Activated naive CD4-positive, alpha-beta T cell treated with anti-CD3 and anti-CD28 coated beads for 36 hours (primary cell): ENCODE measurements around the gene PSMD7. TPM values are rescaled to one million over a fixed set of nuclear protein-coding genes. Genes with fewer than 3 reads are reported as not detected.

Source experiments
- CTCF ChIA-PET: fragments of 350-600 bp; sonication (Branson Sonifier 250); formaldehyde crosslinking; loops from one replicate; lab custom pipeline; 2021; ENCODE audit warnings: antibody characterized with exemption; lab: Charles Lee
- DNase-seq: peaks from one replicate; pipeline ENCODE4 v3.0.0-alpha.2; 2020
- H3K27ac Mint-ChIP-seq: one replicate; pipeline ENCODE4 v1.8.0; 2021; ENCODE audit warnings: mild to moderate bottlenecking, mixed read lengths
- H3K27me3 Mint-ChIP-seq: one replicate; pipeline ENCODE4 v1.8.0; 2021; ENCODE audit warnings: low read depth, mixed read lengths
- H3K36me3 Mint-ChIP-seq: one replicate; pipeline ENCODE4 v1.8.0; 2021; ENCODE audit warnings: low read depth, mixed read lengths
- H3K4me1 Mint-ChIP-seq: one replicate; pipeline ENCODE4 v1.8.0; 2021; ENCODE audit warnings: low read depth, mixed read lengths
- H3K4me3 Mint-ChIP-seq: one replicate; pipeline ENCODE4 v1.8.0; 2021; ENCODE audit warnings: mild to moderate bottlenecking, moderate library complexity, mixed read lengths
- H3K9me3 Mint-ChIP-seq: one replicate; pipeline ENCODE4 v1.8.0; 2021; ENCODE audit warnings: mixed read lengths
- intact Hi-C: fragments of 100-400 bp; cut with micrococcal nuclease; formaldehyde crosslinking; loops from one replicate; pipeline ENCODE4 v1.15.1; 2023
- total RNA-seq, 2 experiments: library from RNA; stranded (reverse); gene quantifications; one replicate each; pipeline ENCODE4 v1.2.3, GENCODE V29; 2021

The PSMD7 gene
- total RNA-seq, 2 experiments from 2014 or later: 113 to 114 TPM

- intact Hi-C loops: loop anchor here (5.0 to 10.0 kb wide), 2 partner anchors 173 to 216 kb away; no protein-coding TSS in a partner anchor
- peaks cover 3% of the 10 kb centered on the region for H3K36me3 Mint-ChIP-seq
- no peak overlapping the region for H3K27ac Mint-ChIP-seq
- DNase-seq: no peak
- H3K27me3 Mint-ChIP-seq: peaks cover 5% of the 10 kb centered on the region
- CTCF ChIA-PET: interaction anchor here (3.6 kb wide), 1 partner anchor 170 kb away, joined by 9 read pairs; no protein-coding TSS in a partner anchor
- peaks cover 5% of the 10 kb centered on the region for H3K9me3 Mint-ChIP-seq
- no peak overlapping the region for H3K4me3 Mint-ChIP-seq
- H3K4me1 Mint-ChIP-seq: no peaks in the 10 kb centered on the region
These were observed 18.6 kb upstream of the PSMD7 start for GRCh38 chr16:74277974-74278373.

GRCh38 chr16:74279266-74279665, 17.3 kb upstream of the PSMD7 start:
- Mint-ChIP-seq H3K9me3 (peaks cover 5% of the 10 kb centered on the region), H3K36me3 (peaks cover 3% of the 10 kb centered on the region), H3K27ac (no peak overlapping the region), H3K27me3 (peaks cover 5% of the 10 kb centered on the region), H3K4me1 (no peaks in the 10 kb centered on the region), H3K4me3 (no peak overlapping the region)
- intact Hi-C loops: loop anchor here (5.0 to 10.0 kb wide), 2 partner anchors 174 to 217 kb away; no protein-coding TSS in a partner anchor
- CTCF ChIA-PET: no interaction called here
- no peak for DNase-seq

GRCh38 chr16:74279805-74280204, 16.8 kb upstream of the PSMD7 start:
- H3K36me3 Mint-ChIP-seq: peaks cover 3% of the 10 kb centered on the region
- H3K27me3 Mint-ChIP-seq: peaks cover 2% of the 10 kb centered on the region
- H3K4me1 Mint-ChIP-seq: no peaks in the 10 kb centered on the region
- H3K27ac Mint-ChIP-seq: no peak overlapping the region
- no peak overlapping the region for H3K4me3 Mint-ChIP-seq
- intact Hi-C loops: loop anchor here (5.0 to 10.0 kb wide), 2 partner anchors 175 to 218 kb away; no protein-coding TSS in a partner anchor
- peaks cover 5% of the 10 kb centered on the region for H3K9me3 Mint-ChIP-seq
- CTCF ChIA-PET: no interaction called here
- no peak for DNase-seq

- Mint-ChIP-seq H3K9me3 (peaks cover 5% of the 10 kb centered on the region), H3K4me1 (no peaks in the 10 kb centered on the region), H3K27ac (no peak overlapping the region), H3K27me3 (no peaks in the 10 kb centered on the region), H3K4me3 (no peak overlapping the region), H3K36me3 (peaks cover 3% of the 10 kb centered on the region)
- intact Hi-C loops: no loop called here
- CTCF ChIA-PET: no interaction called here
- no peak for DNase-seq
These were observed 16.2 kb upstream of the PSMD7 start for GRCh38 chr16:74280448-74280847.

GRCh38 chr16:74281300-74281699, 15.3 kb upstream of the PSMD7 start:
- Mint-ChIP-seq H3K9me3 (peaks cover 5% of the 10 kb centered on the region), H3K4me1 (no peaks in the 10 kb centered on the region), H3K4me3 (no peak overlapping the region), H3K27ac (no peak overlapping the region), H3K27me3 (no peaks in the 10 kb centered on the region), H3K36me3 (peaks cover 3% of the 10 kb centered on the region)
- intact Hi-C loops: no loop called here
- DNase-seq: no peak
- CTCF ChIA-PET: no interaction called here

- DNase-seq: no peak
- intact Hi-C loops: no loop called here
- Mint-ChIP-seq H3K36me3 (peaks cover 3% of the 10 kb centered on the region), H3K4me1 (no peaks in the 10 kb centered on the region), H3K4me3 (no peak overlapping the region), H3K27me3 (no peaks in the 10 kb centered on the region), H3K27ac (no peak overlapping the region), H3K9me3 (peaks cover 5% of the 10 kb centered on the region)
- CTCF ChIA-PET: interaction anchor here (1.7 kb wide), 1 partner anchor 9 kb away, joined by 6 read pairs; no protein-coding TSS in a partner anchor
These were observed 12.9 kb upstream of the PSMD7 start for GRCh38 chr16:74283716-74284115.

- Mint-ChIP-seq H3K27me3 (no peaks in the 10 kb centered on the region), H3K4me3 (no peak overlapping the region), H3K9me3 (peaks cover 11% of the 10 kb centered on the region), H3K4me1 (no peaks in the 10 kb centered on the region), H3K27ac (no peak overlapping the region), H3K36me3 (peaks cover 12% of the 10 kb centered on the region)
- intact Hi-C loops: no loop called here
- CTCF ChIA-PET: no interaction called here
- no peak for DNase-seq
These were observed 8.5 kb upstream of the PSMD7 start for GRCh38 chr16:74288065-74288464.

- peaks cover 5% of the 10 kb centered on the region for H3K4me1 Mint-ChIP-seq
- no peak overlapping the region for H3K4me3 Mint-ChIP-seq
- no peak overlapping the region for H3K27ac Mint-ChIP-seq
- peaks cover 11% of the 10 kb centered on the region for H3K9me3 Mint-ChIP-seq
- DNase-seq: no peak
- CTCF ChIA-PET: interaction anchor here (1.1 kb wide), 1 partner anchor 14 kb away, joined by 6 read pairs; no protein-coding TSS in a partner anchor
- H3K36me3 Mint-ChIP-seq: peaks cover 13% of the 10 kb centered on the region
- intact Hi-C loops: loop anchor here (10.0 kb wide), 2 partner anchors 574 to 1144 kb away; partner anchors contain the start of gene CFDP1
- H3K27me3 Mint-ChIP-seq: no peaks in the 10 kb centered on the region
These were observed 6.3 kb upstream of the PSMD7 start for GRCh38 chr16:74290356-74290755.

GRCh38 chr16:74291176-74291575, 5.4 kb upstream of the PSMD7 start:
- DNase-seq: no peak
- Mint-ChIP-seq H3K27me3 (no peaks in the 10 kb centered on the region), H3K36me3 (peaks cover 15% of the 10 kb centered on the region), H3K4me1 (peaks cover 11% of the 10 kb centered on the region), H3K27ac (no peak overlapping the region), H3K9me3 (peaks cover 11% of the 10 kb centered on the region), H3K4me3 (no peak overlapping the region)
- CTCF ChIA-PET: interaction anchor here (1.1 kb wide), 1 partner anchor 13 kb away, joined by 6 read pairs; no protein-coding TSS in a partner anchor
- intact Hi-C loops: loop anchor here (10.0 kb wide), 2 partner anchors 574 to 1144 kb away; partner anchors contain the start of gene CFDP1

GRCh38 chr16:74291577-74292208, 4.9 kb upstream of the PSMD7 start:
- DNase-seq: no peak
- H3K36me3 Mint-ChIP-seq: peaks cover 16% of the 10 kb centered on the region
- intact Hi-C loops: loop anchor here (10.0 kb wide), 2 partner anchors 573 to 1143 kb away; partner anchors contain the start of gene CFDP1
- CTCF ChIA-PET: interaction anchor here (0.6 to 0.7 kb wide), 2 partner anchors 9 to 22 kb away, joined by 3 to 11 read pairs; no protein-coding TSS in a partner anchor
- H3K9me3 Mint-ChIP-seq: peaks cover 11% of the 10 kb centered on the region
- no peak overlapping the region for H3K27ac Mint-ChIP-seq
- no peaks in the 10 kb centered on the region for H3K27me3 Mint-ChIP-seq
- H3K4me1 Mint-ChIP-seq: peaks cover 12% of the 10 kb centered on the region
- no peak overlapping the region for H3K4me3 Mint-ChIP-seq

- Mint-ChIP-seq H3K27ac (peak overlapping the region; percentile 93), H3K9me3 (peaks cover 8% of the 10 kb centered on the region), H3K4me3 (peak overlapping the region; percentile 92), H3K36me3 (peaks cover 32% of the 10 kb centered on the region), H3K4me1 (peaks cover 32% of the 10 kb centered on the region), H3K27me3 (no peaks in the 10 kb centered on the region)
- DNase-seq: no peak
- CTCF ChIA-PET: no interaction called here
- intact Hi-C loops: loop anchor here (1.0 to 10.0 kb wide), 9 partner anchors 72 to 1631 kb away; partner anchors contain the start of genes ADAT1, CFDP1, GLG1 and RFWD3
These were observed 546 bp upstream of the PSMD7 start for GRCh38 chr16:74296104-74296431.

- intact Hi-C loops: loop anchor here (2.0 to 10.0 kb wide), 5 partner anchors 330 to 1326 kb away; partner anchors contain the start of genes ADAT1, CFDP1 and TMEM170A
These were observed 591 bp downstream of the PSMD7 start for GRCh38 chr16:74297145-74297665.

More at GRCh38 chr16:74297145-74297665, 591 bp downstream of the PSMD7 start:
- DNase-seq: peak; percentile 37
- H3K27ac Mint-ChIP-seq: peak overlapping the region; percentile 93
- no peaks in the 10 kb centered on the region for H3K9me3 Mint-ChIP-seq
- peak overlapping the region; percentile 92 for H3K4me3 Mint-ChIP-seq
- H3K27me3 Mint-ChIP-seq: no peaks in the 10 kb centered on the region
- H3K36me3 Mint-ChIP-seq: peaks cover 32% of the 10 kb centered on the region
- peaks cover 32% of the 10 kb centered on the region for H3K4me1 Mint-ChIP-seq
- CTCF ChIA-PET: interaction anchor here (0.7 to 4.4 kb wide), 2 partner anchors 8 to 12 kb away, joined by 4 to 20 read pairs; no protein-coding TSS in a partner anchor
